ENCODE data around the gene POLG2. TPM values are rescaled to one million over a fixed set of nuclear protein-coding genes. Genes with fewer than 3 reads are reported as not detected.
A peak's percentile ranks its signal among the peaks of the same experiment; 100 is the strongest.

POLG2 gene
- total RNA-seq, 1 experiment from 2014 or later, result 51.5 TPM

DNA sequence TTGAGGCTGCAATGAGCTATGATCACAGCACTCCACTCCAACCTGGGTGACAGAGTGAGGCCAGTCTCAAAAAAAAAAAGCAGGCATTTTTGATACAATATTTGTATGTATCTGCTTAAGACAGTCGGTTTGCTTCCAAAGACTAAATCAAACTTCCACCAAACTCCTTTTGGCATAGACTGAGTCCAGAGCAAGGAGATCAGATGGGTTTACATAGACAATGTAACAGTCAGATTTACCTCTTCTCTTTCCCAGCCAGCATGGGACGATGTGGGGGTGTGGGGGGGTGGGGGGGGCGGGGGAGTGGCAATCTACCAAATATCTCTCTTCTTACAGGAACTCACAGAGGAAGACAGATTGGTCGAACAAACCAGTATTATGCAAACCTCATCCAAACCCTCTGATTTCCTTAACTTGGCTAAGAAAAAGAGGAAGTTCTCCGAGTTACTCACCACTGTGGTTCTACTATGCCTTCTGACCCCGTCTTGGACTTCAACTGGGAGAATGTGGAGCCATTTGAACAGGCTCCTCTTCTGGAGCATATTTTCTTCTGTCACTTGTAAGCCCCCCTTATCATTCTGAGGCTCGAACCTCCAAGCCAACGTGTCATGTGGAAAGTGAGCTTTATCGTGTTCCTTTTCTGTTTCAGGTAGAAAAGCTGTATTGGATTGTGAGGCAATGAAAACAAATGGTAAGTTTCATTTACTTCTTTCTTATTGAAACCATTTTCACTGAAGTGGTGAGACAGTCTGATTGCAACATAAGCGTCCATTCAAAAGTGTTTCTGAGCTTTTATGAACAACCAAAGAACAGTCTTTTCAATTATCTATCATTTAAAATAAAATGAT is 48.0 kb downstream of the POLG2 start, which contains the start of gene MILR1 (continued):
- TF ChIP-seq ELF1 (IDR thresholded peaks at IDR 0.05; ENCODE audit: borderline replicate concordance, low read depth) (no peak), JUND (IDR thresholded peaks at IDR 0.05) (peak; percentile 69)

DNA sequence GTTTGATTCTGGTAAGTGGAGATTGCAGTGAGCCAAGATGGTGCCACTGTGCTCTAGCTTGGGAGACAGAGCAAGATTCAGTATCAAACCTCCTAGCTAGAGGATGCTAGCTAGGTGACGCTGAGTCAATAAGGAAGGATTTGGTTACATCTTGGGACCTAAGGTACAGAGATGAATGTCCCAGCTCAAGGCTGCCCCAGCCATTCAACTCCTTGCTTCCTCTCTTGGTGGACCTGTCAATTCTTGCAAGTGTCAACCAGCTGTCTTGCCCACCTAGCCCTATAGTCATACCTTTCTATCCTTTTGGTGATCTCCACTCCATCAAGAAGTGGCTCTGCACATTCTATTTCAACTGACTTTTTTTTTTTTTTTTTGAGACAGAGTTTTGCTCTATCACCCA is 49.3 kb downstream of the POLG2 start:
- H3K9me3 ChIP-seq (ENCODE audit: control insufficient read depth in 1 of 2, insufficient read depth in 1 of 2, low read depth in 1 of 2, low read length in 2 of 2), result no peaks in the 10 kb centered on the region
- H3K79me2 ChIP-seq (ENCODE audit: insufficient read depth, low read length), result no peaks in the 10 kb centered on the region
- ChIA-PET POLR2A (interaction anchor here (1.1 to 1.4 kb wide), 2 partner anchors 58 to 59 kb away, joined by 3 to 5 read pairs; partner anchors contain the start of genes CEP95 and DDX5), RAD21 (ENCODE audit: low non-redundant PET in 1 of 2, low total read pairs in 2 of 2, uncharacterized antibody in 2 of 2, unreplicated experiment in 2 of 2) (no interaction called here), CTCF (interaction anchor here (1.9 kb wide), 1 partner anchor 44 kb away, joined by 6 read pairs; no protein-coding TSS in a partner anchor)
- no peak overlapping the region for H3K27ac ChIP-seq (ENCODE audit: low read depth, low read length)
- TF ChIP-seq ELF1 (IDR thresholded peaks at IDR 0.05; ENCODE audit: borderline replicate concordance, low read depth) (no peak), YY1 (IDR thresholded peaks at IDR 0.05; ENCODE audit: extremely low read depth, insufficient replicate concordance, low read depth, low read length) (no peak), EZH2 (IDR thresholded peaks at IDR 0.05) (no peak), CEBPB (IDR thresholded peaks at IDR 0.05; ENCODE audit: low read depth) (no peak), EZH2phosphoT487 (IDR thresholded peaks at IDR 0.05; ENCODE audit: borderline replicate concordance) (no peak), SP1 (IDR thresholded peaks at IDR 0.05; ENCODE audit: low read depth) (no peak), JUND (IDR thresholded peaks at IDR 0.05) (no peak), ZNF274 (IDR thresholded peaks at IDR 0.05; ENCODE audit: low read depth, low read length) (no peak), POLR2AphosphoS5 (IDR thresholded peaks at IDR 0.05; ENCODE audit: low read depth, low read length) (no peak), SIN3A (IDR thresholded peaks at IDR 0.05; ENCODE audit: low read depth) (no peak), RAD21 (IDR thresholded peaks at IDR 0.05; ENCODE audit: low read depth) (no peak), SRF (IDR thresholded peaks at IDR 0.05; ENCODE audit: low read depth) (no peak), POLR2A (IDR thresholded peaks at IDR 0.05; ENCODE audit: borderline replicate concordance, extremely low read depth, insufficient read depth, insufficient read length) (no peak)
- TF ChIP-seq, protein P1, sequence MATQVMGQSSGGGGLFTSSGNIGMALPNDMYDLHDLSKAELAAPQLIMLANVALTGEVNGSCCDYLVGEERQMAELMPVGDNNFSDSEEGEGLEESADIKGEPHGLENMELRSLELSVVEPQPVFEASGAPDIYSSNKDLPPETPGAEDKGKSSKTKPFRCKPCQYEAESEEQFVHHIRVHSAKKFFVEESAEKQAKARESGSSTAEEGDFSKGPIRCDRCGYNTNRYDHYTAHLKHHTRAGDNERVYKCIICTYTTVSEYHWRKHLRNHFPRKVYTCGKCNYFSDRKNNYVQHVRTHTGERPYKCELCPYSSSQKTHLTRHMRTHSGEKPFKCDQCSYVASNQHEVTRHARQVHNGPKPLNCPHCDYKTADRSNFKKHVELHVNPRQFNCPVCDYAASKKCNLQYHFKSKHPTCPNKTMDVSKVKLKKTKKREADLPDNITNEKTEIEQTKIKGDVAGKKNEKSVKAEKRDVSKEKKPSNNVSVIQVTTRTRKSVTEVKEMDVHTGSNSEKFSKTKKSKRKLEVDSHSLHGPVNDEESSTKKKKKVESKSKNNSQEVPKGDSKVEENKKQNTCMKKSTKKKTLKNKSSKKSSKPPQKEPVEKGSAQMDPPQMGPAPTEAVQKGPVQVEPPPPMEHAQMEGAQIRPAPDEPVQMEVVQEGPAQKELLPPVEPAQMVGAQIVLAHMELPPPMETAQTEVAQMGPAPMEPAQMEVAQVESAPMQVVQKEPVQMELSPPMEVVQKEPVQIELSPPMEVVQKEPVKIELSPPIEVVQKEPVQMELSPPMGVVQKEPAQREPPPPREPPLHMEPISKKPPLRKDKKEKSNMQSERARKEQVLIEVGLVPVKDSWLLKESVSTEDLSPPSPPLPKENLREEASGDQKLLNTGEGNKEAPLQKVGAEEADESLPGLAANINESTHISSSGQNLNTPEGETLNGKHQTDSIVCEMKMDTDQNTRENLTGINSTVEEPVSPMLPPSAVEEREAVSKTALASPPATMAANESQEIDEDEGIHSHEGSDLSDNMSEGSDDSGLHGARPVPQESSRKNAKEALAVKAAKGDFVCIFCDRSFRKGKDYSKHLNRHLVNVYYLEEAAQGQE (IDR thresholded peaks at IDR 0.05; ENCODE audit: low read depth), result no peak
- TF ChIP-seq, protein P2, sequence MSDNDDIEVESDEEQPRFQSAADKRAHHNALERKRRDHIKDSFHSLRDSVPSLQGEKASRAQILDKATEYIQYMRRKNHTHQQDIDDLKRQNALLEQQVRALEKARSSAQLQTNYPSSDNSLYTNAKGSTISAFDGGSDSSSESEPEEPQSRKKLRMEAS (IDR thresholded peaks at IDR 0.05), result no peak
- TF ChIP-seq, protein P3, sequence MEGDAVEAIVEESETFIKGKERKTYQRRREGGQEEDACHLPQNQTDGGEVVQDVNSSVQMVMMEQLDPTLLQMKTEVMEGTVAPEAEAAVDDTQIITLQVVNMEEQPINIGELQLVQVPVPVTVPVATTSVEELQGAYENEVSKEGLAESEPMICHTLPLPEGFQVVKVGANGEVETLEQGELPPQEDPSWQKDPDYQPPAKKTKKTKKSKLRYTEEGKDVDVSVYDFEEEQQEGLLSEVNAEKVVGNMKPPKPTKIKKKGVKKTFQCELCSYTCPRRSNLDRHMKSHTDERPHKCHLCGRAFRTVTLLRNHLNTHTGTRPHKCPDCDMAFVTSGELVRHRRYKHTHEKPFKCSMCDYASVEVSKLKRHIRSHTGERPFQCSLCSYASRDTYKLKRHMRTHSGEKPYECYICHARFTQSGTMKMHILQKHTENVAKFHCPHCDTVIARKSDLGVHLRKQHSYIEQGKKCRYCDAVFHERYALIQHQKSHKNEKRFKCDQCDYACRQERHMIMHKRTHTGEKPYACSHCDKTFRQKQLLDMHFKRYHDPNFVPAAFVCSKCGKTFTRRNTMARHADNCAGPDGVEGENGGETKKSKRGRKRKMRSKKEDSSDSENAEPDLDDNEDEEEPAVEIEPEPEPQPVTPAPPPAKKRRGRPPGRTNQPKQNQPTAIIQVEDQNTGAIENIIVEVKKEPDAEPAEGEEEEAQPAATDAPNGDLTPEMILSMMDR (IDR thresholded peaks at IDR 0.05 in 2 of 3, conservative IDR thresholded peaks at IDR 0.05 in 1 of 3; ENCODE audit: borderline replicate concordance in 1 of 3, insufficient read depth in 1 of 3, low read depth in 2 of 3, low read length in 2 of 3), result no peak
- intact Hi-C loops (cut with micrococcal nuclease), result no loop called here
- no peaks in the 10 kb centered on the region for H4K20me1 ChIP-seq (ENCODE audit: insufficient read depth)
- no TSS peak for BruUV-seq (replicated peaks)
- no peak overlapping the region for H3K9ac ChIP-seq (ENCODE audit: low read length)
- no peaks in the 10 kb centered on the region for H3K27me3 ChIP-seq (ENCODE audit: insufficient read depth, low read length)
- DNase-seq (ENCODE audit: low read depth, low spot score), result no peak
- H3K4me1 ChIP-seq (ENCODE audit: control insufficient read depth in 1 of 2, insufficient read depth in 2 of 2, low read length in 2 of 2), result peaks cover 22 to 37% of the 10 kb centered on the region in 2 experiments
- no peak overlapping the region for H2AFZ ChIP-seq (ENCODE audit: low read depth, low read length, poor library complexity, severe bottlenecking)
- no peak overlapping the region for H3K4me3 ChIP-seq (replicated peaks in 1 of 2; ENCODE audit: low read depth in 1 of 2, low read length in 2 of 2)
- no peak overlapping the region for H3K4me2 ChIP-seq (ENCODE audit: low read length)
- H3K36me3 ChIP-seq (ENCODE audit: control insufficient read depth in 1 of 2, insufficient read depth in 2 of 2, low read length in 2 of 2), result no peaks in the 10 kb centered on the region
- no peaks in the 10 kb centered on the region for H3K9me2 ChIP-seq (ENCODE audit: insufficient read depth)
- no peak for ATAC-seq
